ENCODE data around the gene C1QA.

DNA sequence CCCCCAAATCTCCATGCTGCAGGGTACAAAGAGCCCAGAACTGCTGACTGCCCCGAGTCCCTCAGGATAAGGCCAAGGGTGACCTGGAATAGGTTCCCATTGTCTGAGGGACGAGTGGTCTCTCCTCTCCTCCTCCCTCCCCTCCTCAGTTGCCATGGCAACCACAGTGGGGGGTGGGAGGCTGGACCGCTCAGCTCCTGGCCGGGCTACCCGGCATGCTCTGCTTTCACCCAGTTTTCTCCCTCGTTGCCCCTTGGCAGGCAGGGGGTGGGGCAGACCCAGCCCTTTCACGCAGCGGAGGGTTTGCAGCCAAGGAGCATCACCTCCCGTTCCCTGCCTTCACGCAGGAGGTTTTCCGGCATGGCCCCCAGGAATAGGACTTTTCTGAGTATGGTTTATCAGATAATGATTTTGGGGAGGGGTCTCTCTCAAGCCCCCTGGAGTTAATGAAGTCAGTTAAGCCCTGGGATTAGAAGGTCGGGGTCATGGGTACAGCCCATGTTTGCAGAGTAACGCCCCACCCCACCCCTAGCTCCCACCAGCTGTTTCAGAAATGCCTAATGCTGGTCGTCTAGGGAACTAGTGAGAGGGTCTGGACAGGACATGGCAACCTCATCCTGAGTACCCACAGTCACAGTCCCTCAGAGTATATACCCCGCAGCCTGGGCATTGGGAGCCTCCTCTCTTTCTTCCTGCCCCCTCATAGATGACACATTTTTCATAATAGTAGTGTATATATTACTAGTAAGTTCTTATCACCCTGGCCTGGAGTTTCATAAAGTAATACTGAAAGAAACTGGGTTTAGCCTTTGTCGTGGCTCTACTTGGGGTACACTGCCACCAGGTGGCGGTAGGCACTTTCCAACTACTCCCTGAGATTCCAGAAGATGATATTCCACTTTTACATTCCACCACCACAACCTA lies 37.3 kb downstream of the C1QA start:
- TF ChIP-seq, protein P1, sequence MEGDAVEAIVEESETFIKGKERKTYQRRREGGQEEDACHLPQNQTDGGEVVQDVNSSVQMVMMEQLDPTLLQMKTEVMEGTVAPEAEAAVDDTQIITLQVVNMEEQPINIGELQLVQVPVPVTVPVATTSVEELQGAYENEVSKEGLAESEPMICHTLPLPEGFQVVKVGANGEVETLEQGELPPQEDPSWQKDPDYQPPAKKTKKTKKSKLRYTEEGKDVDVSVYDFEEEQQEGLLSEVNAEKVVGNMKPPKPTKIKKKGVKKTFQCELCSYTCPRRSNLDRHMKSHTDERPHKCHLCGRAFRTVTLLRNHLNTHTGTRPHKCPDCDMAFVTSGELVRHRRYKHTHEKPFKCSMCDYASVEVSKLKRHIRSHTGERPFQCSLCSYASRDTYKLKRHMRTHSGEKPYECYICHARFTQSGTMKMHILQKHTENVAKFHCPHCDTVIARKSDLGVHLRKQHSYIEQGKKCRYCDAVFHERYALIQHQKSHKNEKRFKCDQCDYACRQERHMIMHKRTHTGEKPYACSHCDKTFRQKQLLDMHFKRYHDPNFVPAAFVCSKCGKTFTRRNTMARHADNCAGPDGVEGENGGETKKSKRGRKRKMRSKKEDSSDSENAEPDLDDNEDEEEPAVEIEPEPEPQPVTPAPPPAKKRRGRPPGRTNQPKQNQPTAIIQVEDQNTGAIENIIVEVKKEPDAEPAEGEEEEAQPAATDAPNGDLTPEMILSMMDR (IDR thresholded peaks at IDR 0.05) = peak; percentile 48 to 72 (median 56)
- TF ChIP-seq POLR2A (IDR thresholded peaks at IDR 0.05) = no peak
